ENCODE measurements around the gene RYR1.
"Not testable (repeated sequence)": the region's sequence is repeated elsewhere in the genome, so short reads cannot be mapped to it uniquely, and the experiment has no call there.

Gene RYR1

DNA sequence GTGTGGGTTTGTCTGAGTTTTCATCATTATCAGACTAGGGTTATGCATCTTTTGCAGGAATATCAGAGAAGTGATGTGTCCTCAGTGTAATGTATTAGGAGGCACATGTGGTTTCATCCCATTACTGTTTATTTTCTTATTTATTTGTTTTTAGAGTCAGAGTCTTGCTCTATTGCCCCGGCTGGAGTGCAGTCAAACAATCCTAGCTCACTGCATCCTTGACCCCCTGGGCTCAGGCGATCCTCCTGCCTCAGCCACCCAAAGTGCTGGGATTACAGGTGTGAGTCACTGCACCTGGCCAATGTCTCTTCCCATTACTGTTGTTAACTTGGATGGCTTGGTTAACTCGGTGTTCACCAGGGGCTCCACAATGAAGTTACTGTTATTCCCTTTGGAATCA, 116.9 kb downstream of the RYR1 start:
- no peak overlapping the region for H3K4me3 ChIP-seq (ENCODE audit: low read depth in 1 of 2, low read length in 1 of 2)
- H3K27me3 ChIP-seq, result peaks cover 22% of the 10 kb centered on the region
- no peak overlapping the region for H3K27ac ChIP-seq
- no peaks in the 10 kb centered on the region for H3K9me3 ChIP-seq
- H3K36me3 ChIP-seq, result no peaks in the 10 kb centered on the region
- no peaks in the 10 kb centered on the region for H3K4me1 ChIP-seq (ENCODE audit: control insufficient read depth in 1 of 2, insufficient read depth in 1 of 2, low read depth in 1 of 2, low read length in 1 of 2)
- TF ChIP-seq, protein P1, sequence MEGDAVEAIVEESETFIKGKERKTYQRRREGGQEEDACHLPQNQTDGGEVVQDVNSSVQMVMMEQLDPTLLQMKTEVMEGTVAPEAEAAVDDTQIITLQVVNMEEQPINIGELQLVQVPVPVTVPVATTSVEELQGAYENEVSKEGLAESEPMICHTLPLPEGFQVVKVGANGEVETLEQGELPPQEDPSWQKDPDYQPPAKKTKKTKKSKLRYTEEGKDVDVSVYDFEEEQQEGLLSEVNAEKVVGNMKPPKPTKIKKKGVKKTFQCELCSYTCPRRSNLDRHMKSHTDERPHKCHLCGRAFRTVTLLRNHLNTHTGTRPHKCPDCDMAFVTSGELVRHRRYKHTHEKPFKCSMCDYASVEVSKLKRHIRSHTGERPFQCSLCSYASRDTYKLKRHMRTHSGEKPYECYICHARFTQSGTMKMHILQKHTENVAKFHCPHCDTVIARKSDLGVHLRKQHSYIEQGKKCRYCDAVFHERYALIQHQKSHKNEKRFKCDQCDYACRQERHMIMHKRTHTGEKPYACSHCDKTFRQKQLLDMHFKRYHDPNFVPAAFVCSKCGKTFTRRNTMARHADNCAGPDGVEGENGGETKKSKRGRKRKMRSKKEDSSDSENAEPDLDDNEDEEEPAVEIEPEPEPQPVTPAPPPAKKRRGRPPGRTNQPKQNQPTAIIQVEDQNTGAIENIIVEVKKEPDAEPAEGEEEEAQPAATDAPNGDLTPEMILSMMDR (IDR thresholded peaks at IDR 0.05), result no peak

DNA sequence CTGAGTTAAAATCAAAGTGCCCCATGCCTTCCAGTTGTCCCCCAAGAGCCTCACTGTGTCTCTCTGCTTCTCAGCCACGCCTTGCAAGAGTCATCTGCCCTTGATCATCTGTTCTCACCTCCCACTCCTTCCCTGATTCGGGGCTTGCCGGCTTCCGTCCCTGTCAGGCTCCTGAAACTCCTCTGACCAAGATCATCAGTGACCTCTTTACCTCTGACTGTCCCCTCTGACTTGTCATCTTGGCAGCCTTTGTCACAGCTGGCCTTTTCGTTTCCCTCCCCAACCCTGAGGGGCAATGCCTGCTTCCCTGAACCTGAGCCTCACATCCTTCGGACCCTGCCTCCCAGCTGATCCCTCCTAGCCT, 117.9 kb downstream of the RYR1 start:
- peaks cover 22% of the 10 kb centered on the region for H3K27me3 ChIP-seq
- no peaks in the 10 kb centered on the region for H3K9me3 ChIP-seq
- TF ChIP-seq, protein P1 (IDR thresholded peaks at IDR 0.05), result no peak
- no peaks in the 10 kb centered on the region for H3K4me1 ChIP-seq (ENCODE audit: control insufficient read depth in 1 of 2, insufficient read depth in 1 of 2, low read depth in 1 of 2, low read length in 1 of 2)
- no peak overlapping the region for H3K4me3 ChIP-seq (ENCODE audit: low read depth in 1 of 2, low read length in 1 of 2)
- no peak overlapping the region for H3K27ac ChIP-seq
- H3K36me3 ChIP-seq, result no peaks in the 10 kb centered on the region

DNA sequence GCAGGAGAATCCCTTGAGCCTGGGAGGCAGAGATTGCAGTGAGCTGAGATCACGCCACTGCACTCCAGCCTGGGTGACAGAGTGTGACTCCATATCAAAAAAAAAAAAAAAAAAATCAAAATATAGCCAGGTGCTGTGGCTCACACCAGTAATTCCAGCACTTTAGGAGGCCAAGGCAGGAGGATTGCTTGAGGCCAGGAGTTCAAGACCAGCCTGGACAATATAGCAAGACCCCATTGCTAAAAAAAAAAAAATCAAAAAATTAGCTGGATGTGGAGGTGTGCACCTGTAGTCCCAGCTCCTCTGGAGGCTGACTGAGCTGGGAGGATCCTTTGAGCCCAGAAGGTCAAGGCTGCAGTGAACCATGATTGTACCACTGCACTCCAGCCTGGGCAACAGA, 119.7 kb downstream of the RYR1 start:
- not testable (repeated sequence) for H3K4me1 ChIP-seq (ENCODE audit: control insufficient read depth in 1 of 2, insufficient read depth in 1 of 2, low read depth in 1 of 2, low read length in 1 of 2); H3K9me3 ChIP-seq; H3K36me3 ChIP-seq; H3K4me3 ChIP-seq (ENCODE audit: low read depth in 1 of 2, low read length in 1 of 2); H3K27ac ChIP-seq
- peaks cover 28% of the 10 kb centered on the region for H3K27me3 ChIP-seq

DNA sequence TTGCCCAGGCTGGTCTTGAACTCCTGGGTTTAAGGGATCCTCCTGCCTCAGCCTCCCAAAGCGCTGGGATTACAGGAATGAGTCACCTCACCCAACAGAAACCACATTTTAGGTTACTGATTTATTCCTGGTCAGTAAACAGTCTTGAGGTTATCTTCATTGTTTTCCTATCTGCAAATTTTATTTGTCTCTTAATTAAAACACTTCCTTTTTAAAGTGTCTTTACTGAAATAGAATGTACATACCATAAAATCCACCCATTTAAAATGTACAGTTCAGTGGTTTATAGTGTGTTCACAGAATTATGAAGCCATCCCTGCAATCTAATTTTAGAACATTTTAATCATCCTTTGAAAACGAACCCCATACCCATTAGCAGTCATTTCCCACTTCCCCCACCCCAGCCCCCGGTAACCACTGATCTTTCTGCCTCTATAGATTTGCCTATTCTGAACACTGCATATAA, 121.2 kb downstream of the RYR1 start:
- H3K27ac ChIP-seq, result no peak overlapping the region
- H3K27me3 ChIP-seq, result peaks cover 28% of the 10 kb centered on the region
- TF ChIP-seq, protein P1 (IDR thresholded peaks at IDR 0.05), result no peak
- no peaks in the 10 kb centered on the region for H3K4me1 ChIP-seq (ENCODE audit: control insufficient read depth in 1 of 2, insufficient read depth in 1 of 2, low read depth in 1 of 2, low read length in 1 of 2)
- H3K9me3 ChIP-seq, result no peaks in the 10 kb centered on the region
- no peaks in the 10 kb centered on the region for H3K36me3 ChIP-seq
- H3K4me3 ChIP-seq (ENCODE audit: low read depth in 1 of 2, low read length in 1 of 2), result no peak overlapping the region

DNA sequence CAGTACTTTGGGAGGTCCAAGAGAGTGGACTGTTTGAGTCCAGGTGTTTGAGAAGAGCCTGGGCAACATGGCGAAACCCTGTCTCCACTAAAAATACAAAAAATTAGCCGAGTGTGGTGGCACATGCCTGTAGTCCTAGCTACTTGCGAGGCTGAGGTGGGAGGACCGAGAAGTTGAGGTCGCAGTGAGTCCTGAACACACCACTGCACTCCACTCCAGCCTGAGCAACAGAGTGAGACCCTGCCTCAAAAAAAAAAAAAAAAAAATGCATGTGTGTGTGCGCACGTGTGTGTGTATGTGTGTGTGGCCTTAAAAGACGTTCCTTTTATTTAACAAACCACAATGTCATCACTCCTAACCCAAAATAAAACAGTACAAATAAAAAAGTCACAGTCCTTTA, 121.7 kb downstream of the RYR1 start:
- Histone ChIP-seq H3K9me3 (no peaks in the 10 kb centered on the region), H3K27ac (no peak overlapping the region), H3K4me1 (ENCODE audit: control insufficient read depth in 1 of 2, insufficient read depth in 1 of 2, low read depth in 1 of 2, low read length in 1 of 2) (no peaks in the 10 kb centered on the region), H3K27me3 (peaks cover 28% of the 10 kb centered on the region), H3K4me3 (ENCODE audit: low read depth in 1 of 2, low read length in 1 of 2) (no peak overlapping the region), H3K36me3 (no peaks in the 10 kb centered on the region)
- TF ChIP-seq, protein P1 (IDR thresholded peaks at IDR 0.05), result no peak

DNA sequence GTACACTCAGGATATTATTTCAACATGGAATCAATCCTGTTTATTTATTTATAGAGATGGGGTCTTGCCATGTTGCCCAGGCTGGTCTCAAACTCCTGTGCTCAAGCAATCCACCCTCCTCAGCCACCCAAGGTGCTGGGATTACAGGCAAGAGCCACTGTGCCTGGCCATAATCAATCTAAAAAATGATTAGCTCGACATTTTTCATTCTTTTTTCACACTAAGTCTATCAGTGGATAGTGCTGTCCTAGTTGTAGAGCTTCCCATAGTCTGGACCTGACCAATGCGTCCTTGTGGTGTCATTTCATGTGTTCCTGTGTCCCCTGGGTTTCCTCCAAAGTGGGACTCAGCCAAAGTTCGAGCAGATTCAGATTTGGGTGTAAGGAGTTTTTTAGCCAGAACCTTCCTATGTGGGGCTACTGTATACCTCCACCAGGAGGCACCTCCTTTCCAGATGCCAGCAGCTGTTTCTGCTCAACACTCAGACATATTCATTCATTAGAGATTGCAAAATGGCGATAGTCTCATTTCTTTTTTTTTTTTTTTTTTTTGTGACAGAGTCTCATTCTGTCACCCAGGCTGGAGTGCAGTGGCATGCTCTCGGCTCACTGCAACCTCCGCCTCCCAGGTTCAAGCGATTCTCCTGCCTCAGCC, 123.2 kb downstream of the RYR1 start:
- Histone ChIP-seq H3K9me3 (no peaks in the 10 kb centered on the region), H3K27ac (no peak overlapping the region), H3K4me3 (ENCODE audit: low read depth in 1 of 2, low read length in 1 of 2) (no peak overlapping the region), H3K27me3 (peaks cover 30% of the 10 kb centered on the region), H3K36me3 (no peaks in the 10 kb centered on the region), H3K4me1 (ENCODE audit: control insufficient read depth in 1 of 2, insufficient read depth in 1 of 2, low read depth in 1 of 2, low read length in 1 of 2) (no peaks in the 10 kb centered on the region)
- TF ChIP-seq, protein P1 (IDR thresholded peaks at IDR 0.05), result no peak

All from neutrophil (primary cell).